ENCODE data around the gene DYSF. TPM values are rescaled to one million over a fixed set of nuclear protein-coding genes. Genes with fewer than 3 reads are reported as not detected.
A peak's percentile ranks its signal among the peaks of the same experiment; 100 is the strongest.

Gene DYSF
- total RNA-seq, 1 donor from 2014 or later: 37.7 TPM

- no peak for ATAC-seq
Observed at GRCh38 chr2:71599038-71599437, 145.7 kb downstream of the DYSF start.

GRCh38 chr2:71599646-71600236 lies 146.4 kb downstream of the DYSF start:
- intact Hi-C loops (cut with DNase I): no loop called here
- TF ChIP-seq CTCF (IDR thresholded peaks at IDR 0.05): no peak
- Histone ChIP-seq H3K27ac (no peak overlapping the region), H3K27me3 (no peaks in the 10 kb centered on the region), H3K4me1 (peaks cover 18% of the 10 kb centered on the region), H3K36me3 (no peaks in the 10 kb centered on the region), H3K9me3 (no peaks in the 10 kb centered on the region), H3K4me3 (no peak overlapping the region)
- ATAC-seq: no peak
- DNase-seq: no peak

More at GRCh38 chr2:71599038-71599437, 145.7 kb downstream of the DYSF start:
- H3K36me3 ChIP-seq: no peaks in the 10 kb centered on the region
- no peak overlapping the region for H3K4me3 ChIP-seq
- DNase-seq: no peak
- H3K27ac ChIP-seq: no peak overlapping the region
- intact Hi-C loops (cut with DNase I): no loop called here
- no peak for TF ChIP-seq CTCF (IDR thresholded peaks at IDR 0.05)
- no peaks in the 10 kb centered on the region for H3K27me3 ChIP-seq
- no peaks in the 10 kb centered on the region for H3K9me3 ChIP-seq
- peaks cover 10% of the 10 kb centered on the region for H3K4me1 ChIP-seq

- TF ChIP-seq CTCF (IDR thresholded peaks at IDR 0.05): no peak
- Histone ChIP-seq H3K4me1 (peaks cover 18% of the 10 kb centered on the region), H3K9me3 (no peaks in the 10 kb centered on the region), H3K4me3 (no peak overlapping the region), H3K27ac (no peak overlapping the region), H3K36me3 (no peaks in the 10 kb centered on the region), H3K27me3 (no peaks in the 10 kb centered on the region)
- DNase-seq (no peak), ATAC-seq (no peak)
- intact Hi-C loops (cut with DNase I): no loop called here
Observed at GRCh38 chr2:71600555-71600954, 147.2 kb downstream of the DYSF start.

- ATAC-seq (no peak), DNase-seq (peak; percentile 42)
- Histone ChIP-seq H3K27me3 (no peaks in the 10 kb centered on the region), H3K36me3 (no peaks in the 10 kb centered on the region), H3K27ac (no peak overlapping the region), H3K9me3 (no peaks in the 10 kb centered on the region), H3K4me3 (no peak overlapping the region), H3K4me1 (peaks cover 18% of the 10 kb centered on the region)
- no peak for TF ChIP-seq CTCF (IDR thresholded peaks at IDR 0.05)
- intact Hi-C loops (cut with DNase I): no loop called here
Observed at GRCh38 chr2:71601136-71602114, 148.1 kb downstream of the DYSF start.

GRCh38 chr2:71602115-71602495 lies 148.7 kb downstream of the DYSF start:
- no peak for TF ChIP-seq CTCF (IDR thresholded peaks at IDR 0.05)
- ATAC-seq (no peak), DNase-seq (no peak)

More at GRCh38 chr2:71602115-71602495, 148.7 kb downstream of the DYSF start:
- Histone ChIP-seq H3K4me1 (peaks cover 18% of the 10 kb centered on the region), H3K27me3 (no peaks in the 10 kb centered on the region), H3K36me3 (no peaks in the 10 kb centered on the region), H3K4me3 (no peak overlapping the region), H3K27ac (no peak overlapping the region), H3K9me3 (no peaks in the 10 kb centered on the region)
- intact Hi-C loops (cut with DNase I): no loop called here
